HS-27A (cell line): ENCODE results near the gene FBXL13.
"Not testable (repeated sequence)": the region's sequence is repeated elsewhere in the genome, so short reads cannot be mapped to it uniquely, and the experiment has no call there.

Source experiments
- DNase-seq: peaks from one replicate; pipeline ENCODE4 v3.0.0-alpha.2; 2012; ENCODE audit warnings: low read depth, missing footprints

Gene FBXL13

GRCh38 chr7:102982235-102982634 lies 92.4 kb downstream of the FBXL13 start:
- DNase-seq, result no peak

DNA sequence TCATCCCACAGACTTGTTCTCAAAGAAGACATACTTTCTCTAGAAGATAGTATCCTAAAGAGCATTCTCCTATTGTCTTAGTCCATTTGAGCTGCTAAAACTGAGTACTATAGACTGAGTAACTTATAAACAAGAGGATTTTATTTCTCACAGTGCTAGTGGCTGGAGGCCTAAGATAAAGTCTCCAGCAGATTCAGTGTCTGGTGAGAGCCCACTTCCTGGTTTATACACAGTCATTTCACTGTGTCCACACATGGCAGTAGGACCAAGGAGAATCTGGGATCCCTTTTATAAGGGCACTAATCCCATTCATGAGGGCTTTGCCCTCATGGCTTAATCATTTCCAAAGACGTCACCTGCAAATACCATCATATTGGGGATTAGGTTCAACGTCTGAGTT lies 93.1 kb downstream of the FBXL13 start:
- no peak for DNase-seq

DNA sequence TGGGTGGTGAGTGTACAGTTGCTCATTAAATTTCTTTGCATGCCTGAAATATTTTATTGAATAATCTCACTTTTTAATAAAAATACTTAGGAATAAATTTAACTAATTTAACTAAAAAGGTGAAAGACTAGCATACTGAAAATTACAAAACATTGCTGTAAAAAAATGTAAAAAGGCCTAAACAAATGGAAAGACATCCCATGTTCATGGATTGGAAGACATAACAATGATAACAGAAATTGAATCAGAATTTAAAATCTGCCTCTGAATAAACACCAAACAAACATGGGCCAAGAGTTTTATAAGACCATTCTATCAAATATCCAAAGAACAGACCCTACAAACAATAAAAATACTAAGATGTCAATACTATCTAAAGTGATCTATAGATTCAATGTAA lies 94.9 kb downstream of the FBXL13 start:
- DNase-seq, result no peak

DNA sequence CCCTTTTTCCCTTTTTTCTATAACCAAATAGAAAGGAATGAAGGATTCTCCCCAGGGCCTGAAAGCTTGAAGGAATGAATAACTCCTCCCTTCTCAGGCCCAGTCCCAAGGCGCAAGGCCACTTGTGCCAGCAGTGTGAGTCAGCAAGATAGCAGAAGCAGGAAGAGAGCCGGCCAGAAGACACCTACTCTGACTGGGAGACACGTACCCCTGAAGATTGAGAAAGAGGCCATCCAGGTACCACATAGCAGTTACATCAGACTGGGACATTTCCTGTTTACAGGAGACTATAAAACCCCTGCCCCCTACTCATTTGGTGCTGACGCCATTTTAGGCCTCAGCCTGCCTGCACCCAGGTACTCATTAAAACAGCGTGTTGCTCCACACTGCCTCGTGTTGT lies 96.3 kb downstream of the FBXL13 start:
- peak; percentile 29 for DNase-seq

DNA sequence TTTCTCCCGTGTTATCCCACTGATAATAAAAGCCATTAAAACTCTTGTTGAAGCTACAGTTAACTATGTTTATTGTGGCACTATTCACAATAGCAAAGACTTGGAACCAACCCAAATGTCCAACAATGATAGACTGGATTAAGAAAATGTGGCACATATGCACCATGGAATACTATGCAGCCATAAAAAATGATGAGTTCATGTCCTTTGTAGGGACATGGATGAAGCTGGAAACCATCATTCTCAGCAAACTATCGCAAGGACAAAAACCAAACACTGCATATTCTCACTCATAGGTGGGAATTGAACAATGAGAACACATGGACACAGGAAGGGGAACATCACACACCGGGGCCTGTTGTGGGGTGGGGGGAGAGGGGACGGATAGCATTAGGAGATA lies 97.0 kb downstream of the FBXL13 start:
- not testable (repeated sequence) for DNase-seq

- no peak for DNase-seq
Observed at GRCh38 chr7:102976493-102976892, 98.1 kb downstream of the FBXL13 start.

DNA sequence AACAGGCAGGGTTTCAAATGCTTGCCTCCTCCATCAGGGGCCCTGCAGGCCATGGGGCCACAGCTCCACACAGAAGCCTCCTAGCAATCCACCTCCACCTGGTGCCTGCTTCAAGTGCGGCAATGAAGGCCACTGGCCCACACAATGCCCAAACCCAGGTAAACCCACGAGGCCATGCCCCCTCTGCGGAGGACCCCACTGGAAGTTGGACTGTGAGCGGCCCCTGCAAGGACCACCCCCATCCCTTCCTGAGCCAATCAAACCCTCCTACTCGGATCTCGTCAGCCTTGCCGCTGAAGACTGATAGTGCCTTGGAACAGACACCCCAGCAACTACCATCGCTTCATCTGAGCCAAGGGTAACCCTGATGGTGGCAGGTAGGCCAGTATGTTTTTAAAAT lies 98.7 kb downstream of the FBXL13 start:
- DNase-seq, result no peak

- no peak for DNase-seq
Observed at GRCh38 chr7:102974366-102975236, 100.0 kb downstream of the FBXL13 start.

GRCh38 chr7:102973096-102973802 lies 101.3 kb downstream of the FBXL13 start:
- no peak for DNase-seq

DNA sequence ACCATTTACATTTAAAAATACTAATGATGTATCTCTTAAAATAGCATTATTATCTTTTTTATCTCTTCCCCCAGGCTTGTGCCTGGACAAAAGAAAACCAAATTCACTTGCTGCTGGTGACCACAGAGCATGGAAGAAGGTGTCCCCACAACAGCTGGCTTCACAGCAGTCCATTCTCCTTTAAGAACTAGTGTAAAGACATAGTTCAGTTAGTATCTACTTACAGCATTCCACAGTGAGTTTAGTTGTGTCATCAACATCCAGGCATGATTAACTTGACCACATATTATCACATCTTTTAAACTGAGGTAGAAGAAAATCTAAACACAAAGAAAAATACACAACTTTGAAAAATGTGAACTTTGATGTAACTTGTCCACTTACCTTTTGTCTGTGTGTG lies 106.8 kb downstream of the FBXL13 start:
- no peak for DNase-seq

GRCh38 chr7:102966465-102966864 lies 108.1 kb downstream of the FBXL13 start:
- no peak for DNase-seq

DNA sequence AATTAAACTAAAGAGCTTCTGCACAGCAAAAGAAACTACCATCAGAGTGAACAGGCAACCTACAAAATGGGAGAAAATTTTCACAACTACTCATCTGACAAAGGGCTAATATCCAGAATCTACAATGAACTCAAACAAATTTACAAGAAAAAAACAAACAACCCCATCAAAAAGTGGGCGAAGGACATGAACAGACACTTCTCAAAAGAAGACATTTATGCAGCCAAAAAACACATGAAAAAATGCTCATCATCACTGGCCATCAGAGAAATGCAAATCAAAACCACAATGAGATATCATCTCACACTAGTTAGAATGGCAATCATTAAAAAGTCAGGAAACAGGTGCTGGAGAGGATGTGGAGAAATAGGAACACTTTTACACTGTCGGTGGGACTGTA lies 112.6 kb downstream of the FBXL13 start:
- not testable (repeated sequence) for DNase-seq

GRCh38 chr7:102958004-102958403 lies 116.6 kb downstream of the FBXL13 start:
- DNase-seq, result not testable (repeated sequence)

- DNase-seq, result not testable (repeated sequence)
Observed at GRCh38 chr7:102954359-102954758, 120.2 kb downstream of the FBXL13 start.

DNA sequence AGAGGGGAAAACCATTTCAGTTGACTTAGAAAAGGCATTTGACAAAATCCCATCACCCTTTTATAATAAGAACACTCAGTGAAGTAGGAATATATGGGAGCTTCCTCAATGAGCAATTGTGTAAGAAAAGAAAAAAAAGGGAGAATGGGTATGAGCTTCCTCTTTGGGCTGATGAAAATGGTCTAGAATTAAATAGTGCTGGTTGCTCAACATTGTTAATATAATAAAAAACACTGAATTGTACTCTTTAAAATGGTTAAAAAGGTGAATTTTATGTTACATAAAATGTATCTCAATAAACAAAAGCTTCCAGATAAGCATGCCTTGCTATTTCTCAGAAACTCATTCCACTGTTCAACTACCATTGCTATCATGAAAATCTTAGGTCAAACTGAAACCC lies 121.2 kb downstream of the FBXL13 start:
- DNase-seq, result no peak

GRCh38 chr7:102951839-102952238 lies 122.8 kb downstream of the FBXL13 start:
- no peak for DNase-seq

GRCh38 chr7:102944241-102944640 lies 130.4 kb downstream of the FBXL13 start:
- DNase-seq, result no peak

DNA sequence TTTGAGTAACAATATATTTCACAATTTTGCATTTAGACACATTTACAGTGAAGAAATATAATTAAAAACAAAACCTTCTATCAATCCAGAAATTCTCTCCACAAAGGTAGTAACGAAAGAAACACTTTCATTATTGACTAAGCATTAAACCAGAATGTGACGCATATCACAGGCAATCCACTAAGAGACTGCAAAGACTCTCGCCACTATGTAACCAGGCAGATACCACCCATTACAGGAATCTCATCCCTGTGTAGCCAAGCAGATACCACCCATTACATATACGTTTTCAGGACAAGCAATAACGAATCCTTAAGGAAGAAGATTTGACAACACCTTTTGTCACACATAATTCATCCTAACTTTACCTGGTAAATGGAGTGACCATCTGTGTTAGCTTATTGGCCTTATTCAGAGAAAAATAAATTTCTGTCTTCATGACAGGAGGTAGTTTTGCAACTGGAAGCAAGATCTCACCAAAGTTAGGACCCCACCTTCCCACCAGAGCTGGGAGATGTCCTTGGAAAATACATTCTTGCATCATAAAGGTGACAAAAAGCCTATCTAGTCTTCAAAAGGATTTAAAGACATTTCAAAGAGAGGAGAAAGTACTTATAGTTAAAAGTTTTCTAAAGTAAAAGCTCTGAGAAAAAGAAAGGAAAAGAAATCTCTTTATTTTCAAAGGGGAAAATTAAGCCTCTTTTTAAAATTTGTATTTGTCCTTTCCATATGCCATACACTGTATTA lies 131.0 kb downstream of the FBXL13 start:
- DNase-seq, result no peak

DNA sequence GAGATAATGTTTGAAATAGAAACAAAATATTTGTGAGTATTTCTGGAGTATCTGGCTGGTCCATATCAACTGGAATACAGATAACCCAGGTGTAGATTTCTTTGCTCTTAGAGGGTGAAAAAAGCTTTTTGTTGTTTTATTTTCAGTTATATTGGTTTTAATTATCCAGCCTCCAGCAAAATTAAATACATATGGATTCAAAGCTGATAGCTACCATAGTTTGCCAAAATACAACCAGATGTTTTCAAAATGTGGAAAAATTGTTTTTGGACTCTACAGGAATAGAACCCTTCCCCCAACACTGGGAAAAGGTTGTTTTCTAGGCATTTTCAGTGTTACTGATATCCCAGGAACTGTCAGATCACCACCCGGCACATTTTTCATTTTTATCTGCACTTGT lies 131.7 kb downstream of the FBXL13 start:
- no peak for DNase-seq

GRCh38 chr7:102942181-102942866 lies 132.3 kb downstream of the FBXL13 start:
- DNase-seq, result no peak

DNA sequence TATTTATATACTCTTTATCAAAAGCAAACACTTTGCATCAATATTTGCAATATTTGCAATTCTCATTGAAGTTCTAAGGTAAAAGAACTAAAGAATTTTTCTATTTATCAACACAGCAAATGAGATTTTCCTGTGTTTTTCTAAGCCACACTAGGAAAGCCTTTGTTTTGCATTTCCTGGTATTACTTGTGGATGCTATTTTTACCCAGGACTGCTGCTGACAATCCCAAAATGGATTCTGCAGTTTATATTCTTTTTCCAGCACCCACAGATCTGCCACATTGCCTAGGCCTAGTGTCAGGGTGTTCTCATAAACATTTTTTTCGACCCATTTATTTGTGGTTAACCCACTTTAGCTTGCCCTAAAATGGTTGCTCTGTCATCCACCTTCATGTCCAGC lies 135.9 kb downstream of the FBXL13 start:
- no peak for DNase-seq
